Stimulated activated CD4-positive, alpha-beta T cell treated with anti-CD3 and anti-CD28 coated beads, Interleukin-1b, Interleukin-23, amount 100 ng/mL, for 24 hours (primary cell): ENCODE results near the gene RABAC1.
A peak's percentile ranks its signal among the peaks of the same experiment; 100 is the strongest.

Source experiments
- DNase-seq, 4 experiments: peaks; one replicate each; pipeline ENCODE4 v3.0.0-alpha.2; 2020; ENCODE audit warnings: low read depth in 4 of 4, low spot score in 1 of 4

Gene RABAC1

GRCh38 chr19:41929536-41930071 is 29.5 kb downstream of the RABAC1 start:
- no peak for DNase-seq

DNA sequence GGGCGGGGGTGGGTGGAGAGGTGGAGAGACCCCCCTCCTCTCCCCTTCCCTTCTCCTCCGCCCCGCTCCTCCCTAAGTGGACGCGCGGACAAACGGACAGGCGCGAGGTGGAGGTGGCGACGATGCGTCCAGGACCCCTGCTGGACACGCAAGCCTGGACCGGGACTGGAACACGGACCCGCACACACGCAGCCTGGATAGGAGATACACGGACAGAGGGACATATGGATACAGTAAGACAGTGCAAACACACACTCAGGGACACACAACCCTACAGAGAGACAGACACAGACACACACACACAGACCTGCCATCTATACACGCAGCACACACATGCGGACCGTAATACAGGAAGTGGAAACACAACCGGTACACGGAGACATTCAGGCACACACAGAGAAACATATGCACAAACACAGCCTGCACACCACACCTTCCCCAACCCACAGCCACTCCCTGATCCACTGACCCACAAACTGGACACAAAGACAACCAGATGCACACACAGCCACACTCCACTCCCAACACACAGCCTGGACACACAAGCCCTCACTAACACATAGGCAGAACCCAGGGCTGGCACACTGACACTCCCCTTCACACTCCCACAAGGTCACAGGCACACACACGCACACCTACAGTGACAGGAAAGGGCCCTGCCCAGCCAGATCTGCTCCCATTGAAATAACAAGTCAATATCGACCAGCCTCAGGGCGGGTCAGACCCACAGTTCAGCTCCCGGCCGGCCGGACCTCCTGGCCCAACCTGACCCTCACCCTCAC is 30.2 kb downstream of the RABAC1 start:
- no peak for DNase-seq

- peak in 1 of 4 experiments; percentile 26 for DNase-seq
Observed at GRCh38 chr19:41928221-41928683, 30.9 kb downstream of the RABAC1 start, which contains the start of gene ERFL. TSS of gene ERFL (minus strand) at chr19:41928449. CDS start at chr19:41912919, 15,530 bp downstream.

GRCh38 chr19:41927497-41928192 is 31.5 kb downstream of the RABAC1 start:
- DNase-seq: no peak

DNA sequence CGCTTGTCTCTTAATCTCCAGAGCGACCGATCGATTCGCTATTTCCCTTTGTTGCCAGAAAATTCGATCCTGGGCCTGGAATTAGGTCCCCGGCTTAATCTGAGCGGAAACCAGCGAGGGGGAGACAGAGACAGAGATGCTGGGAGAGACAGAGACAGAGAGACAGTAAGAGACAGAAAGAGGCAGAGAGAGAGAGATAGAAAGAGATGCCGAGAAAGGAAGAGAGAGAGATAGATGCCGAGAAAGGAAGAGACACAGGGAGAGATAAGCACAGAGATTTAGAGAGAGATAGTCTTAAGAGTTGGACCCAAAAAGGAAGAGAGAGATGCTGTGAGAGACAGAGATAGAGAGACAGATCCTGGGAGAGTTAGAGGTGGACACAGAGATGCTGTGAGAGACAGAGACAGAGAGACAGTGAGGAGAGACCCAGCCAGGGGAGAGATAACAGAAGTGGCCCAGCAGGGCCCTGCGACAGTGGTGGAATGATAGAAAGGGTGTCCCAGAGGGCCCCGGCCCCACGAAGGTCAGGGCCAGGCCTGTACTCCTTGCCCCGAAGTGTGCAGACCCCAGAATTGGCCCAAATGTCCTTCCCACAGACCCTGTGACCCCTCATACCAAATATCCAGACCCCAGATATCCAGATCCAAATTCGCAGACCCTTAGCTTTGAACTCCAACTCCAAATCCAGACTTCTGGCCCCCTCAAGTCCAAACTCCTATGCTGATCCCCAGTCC is 32.2 kb downstream of the RABAC1 start:
- no peak for DNase-seq

GRCh38 chr19:41926028-41926762 is 32.9 kb downstream of the RABAC1 start:
- DNase-seq: no peak

DNA sequence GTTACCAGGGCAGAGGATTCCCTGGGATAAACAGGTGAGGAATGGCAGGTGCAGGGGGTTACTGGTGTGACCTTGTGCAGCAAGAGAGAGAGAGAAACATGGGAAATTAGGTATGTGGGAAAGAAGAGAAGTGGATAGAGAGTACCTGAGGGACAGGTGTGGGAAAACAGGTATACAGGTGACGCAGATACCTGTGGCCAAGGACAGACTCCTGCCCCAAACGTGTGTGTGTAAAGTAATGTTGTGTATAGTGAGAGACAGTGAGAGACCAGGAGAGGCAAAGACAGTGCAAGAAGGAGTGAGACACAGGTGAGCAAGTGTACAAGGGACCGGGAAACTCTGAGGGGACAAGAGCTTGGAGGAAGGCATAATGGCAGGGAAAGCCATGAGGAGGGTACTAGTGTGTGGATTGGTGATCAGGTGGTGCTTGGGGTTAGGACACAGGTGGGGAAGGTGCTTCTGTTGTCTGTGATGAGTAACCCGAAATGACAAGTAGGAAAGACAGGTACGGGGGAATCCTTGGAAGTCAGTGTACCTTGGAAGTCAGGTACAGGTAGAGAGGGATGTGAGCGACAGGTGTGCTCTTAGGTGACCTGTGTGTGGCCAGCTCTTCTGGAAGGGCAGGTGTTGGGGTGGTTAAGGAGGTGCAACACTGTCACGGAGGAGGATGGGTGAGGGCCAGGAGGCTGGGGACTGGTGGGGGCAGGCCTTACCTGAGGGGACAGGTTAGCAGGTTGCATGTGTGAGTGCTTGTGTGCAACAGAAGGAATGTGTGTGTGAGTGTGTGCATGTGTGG is 33.7 kb downstream of the RABAC1 start:
- DNase-seq: no peak

- DNase-seq: no peak
Observed at GRCh38 chr19:41924151-41925145, 34.7 kb downstream of the RABAC1 start.

- DNase-seq: no peak
Observed at GRCh38 chr19:41923045-41923788, 35.9 kb downstream of the RABAC1 start.

GRCh38 chr19:41922585-41922984 is 36.5 kb downstream of the RABAC1 start:
- DNase-seq: no peak

DNA sequence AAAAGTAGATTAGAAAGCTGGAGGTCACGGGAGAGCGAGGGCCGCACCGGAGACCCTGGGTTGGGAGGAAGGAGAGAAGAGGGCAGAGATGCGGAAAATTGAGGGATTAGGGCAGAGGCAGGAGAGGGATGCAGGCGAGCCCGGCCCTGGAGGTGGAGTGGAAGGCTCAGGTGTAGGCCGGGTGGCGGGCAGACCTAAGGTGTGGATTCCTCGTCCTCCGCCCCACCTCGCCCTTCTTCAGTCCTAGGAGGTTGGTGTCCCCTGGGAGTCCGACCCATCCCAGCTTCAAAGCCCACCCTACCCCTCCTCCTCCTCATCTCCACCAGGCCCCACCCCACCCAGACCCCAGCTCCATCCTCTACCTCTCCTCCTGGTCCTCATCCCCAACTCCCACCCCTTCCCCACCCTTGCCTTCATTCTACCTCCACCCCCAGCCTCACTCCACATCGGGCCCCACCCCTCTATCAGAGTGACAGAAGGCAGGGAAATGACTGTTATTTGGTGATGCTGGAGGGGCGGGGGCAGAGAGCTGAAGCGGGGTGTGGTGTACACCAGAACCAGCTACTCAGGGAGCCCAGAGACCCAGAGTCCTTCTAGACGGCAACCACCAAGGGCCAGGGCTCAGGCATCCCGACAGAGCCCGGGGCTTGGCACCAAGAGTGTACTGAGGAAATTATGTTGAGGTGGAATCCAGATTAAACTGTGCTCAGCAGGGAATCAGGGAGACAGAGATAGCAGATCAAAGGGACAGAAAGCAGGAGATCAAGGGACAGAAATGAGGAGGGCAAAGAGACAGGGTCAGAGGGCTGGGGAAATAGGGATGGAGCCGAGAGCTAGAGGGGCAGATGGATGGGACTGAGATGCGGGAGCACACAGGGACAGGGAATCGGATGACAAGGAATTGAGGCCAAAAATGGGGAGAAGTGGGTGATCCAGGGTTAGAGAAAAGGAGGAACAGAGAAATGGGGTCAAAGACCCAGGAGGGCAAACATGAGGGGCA is 37.2 kb downstream of the RABAC1 start:
- DNase-seq: no peak

- no peak for DNase-seq
Observed at GRCh38 chr19:41920882-41921576, 38.1 kb downstream of the RABAC1 start.

- no peak for DNase-seq
Observed at GRCh38 chr19:41919948-41920712, 39.0 kb downstream of the RABAC1 start.

GRCh38 chr19:41918653-41919244 is 40.4 kb downstream of the RABAC1 start:
- no peak for DNase-seq

DNA sequence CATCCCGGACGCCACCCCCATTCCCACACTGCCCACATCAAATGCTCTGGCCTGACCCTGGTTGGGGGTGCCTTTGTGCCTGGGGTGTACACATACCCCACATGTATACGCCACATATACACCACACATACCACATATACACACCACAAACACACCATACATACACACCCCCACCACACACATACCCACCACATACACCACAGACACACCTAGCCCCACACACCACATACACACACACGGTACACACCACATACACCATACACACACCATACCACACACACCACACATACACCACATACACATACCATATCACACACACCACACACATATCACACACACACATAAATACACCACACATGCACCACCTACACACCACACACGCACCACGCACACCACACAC is 41.0 kb downstream of the RABAC1 start:
- no peak for DNase-seq
